HepG2 (cell line): Measurements from ENCODE around the gene FASTKD3. TPM values are rescaled to one million over a fixed set of nuclear protein-coding genes. Genes with fewer than 3 reads are reported as not detected.

Experiments
- ATAC-seq: fragments of 200-7000 bp; cut with Tn5 transposase; 3 replicates; pipeline ENCODE4 v1.9.1; 2020; ENCODE audit warnings: mild to moderate bottlenecking, moderate library complexity
- BruUV-seq: library from RNA; stranded (reverse); fragments of 400-500 nt; replicated peaks from 2 replicates; lab custom pipeline; 2021; lab: Mats Ljungman, UMichigan
- CTCF ChIA-PET: fragments of 300-600 bp; formaldehyde crosslinking; extraction: SDS; loops from one replicate; lab custom pipeline; 2021; ENCODE audit warnings: low total read pairs, inconsistent platforms, low intra/inter-chr PET ratio; lab: Yijun Ruan, JAX
- POLR2A ChIA-PET: fragments of 350-600 bp; sonication (Branson Sonifier 250); formaldehyde crosslinking; loops from one replicate; lab custom pipeline; 2020; ENCODE audit warnings: antibody characterized with exemption, inconsistent platforms; lab: Yijun Ruan, JAX
- DNase-seq: peaks from one replicate; pipeline ENCODE4 v3.0.0-alpha.2; 2015; ENCODE audit warnings: low spot score
- FAIRE-seq: peaks from 3 replicates; lab custom pipeline; 2011; peaks lifted over from hg19 to GRCh38; lab: Jason Lieb, UNC
- H2AFZ ChIP-seq: one replicate; pipeline ENCODE4 v1.6.1; 2011; ENCODE audit warnings: low read length, inconsistent platforms
- H3K27ac ChIP-seq: fragments of 300-600 bp; 3 replicates; pipeline ENCODE4 v1.8.0; 2011; ENCODE audit warnings: mixed run types, mild to moderate bottlenecking, mixed read lengths, low read length, inconsistent platforms; ENCODE audit not compliant: insufficient read depth; ENCODE audit errors: extremely low read length
- H3K27me3 ChIP-seq, 2 experiments: fragments of 200-600 bp in 1 of 2; 2 replicates in 1 of 2; 3 replicates in 1 of 2; pipeline versions ENCODE4 v1.6.0 to v1.8.0; 2011; ENCODE audit warnings: low read length in 2 of 2, mild to moderate bottlenecking in 2 of 2, moderate library complexity in 2 of 2, inconsistent platforms in 1 of 2; ENCODE audit not compliant: insufficient read depth in 2 of 2, control insufficient read depth in 1 of 2
- H3K36me3 ChIP-seq, 2 experiments: fragments of 200-600 bp in 1 of 2; replicated peaks in 1 of 2; 2 replicates in 1 of 2; 3 replicates in 1 of 2; pipeline versions ENCODE4 v1.5.1 to v1.8.0; 2011; ENCODE audit warnings: low read length in 2 of 2, inconsistent platforms in 1 of 2; ENCODE audit not compliant: insufficient read depth in 2 of 2, control insufficient read depth in 1 of 2
- H3K4me1 ChIP-seq: 2 replicates; pipeline ENCODE4 v1.5.1; 2012; ENCODE audit warnings: low read length, inconsistent platforms; ENCODE audit not compliant: insufficient read depth
- H3K4me2 ChIP-seq: 2 replicates; pipeline ENCODE4 v1.6.0; 2011; ENCODE audit warnings: low read depth, low read length, inconsistent platforms
- H3K4me3 ChIP-seq, 3 experiments: fragments of 200-600 bp in 1 of 3; sonication (generic), shearing (Covaris generic) in 1 of 3; replicated peaks in 1 of 3; 2 replicates each; pipeline ENCODE4 v1.5.1; 2011 to 2016; ENCODE audit warnings: low read length in 3 of 3, inconsistent platforms in 2 of 3, low read depth in 2 of 3, mild to moderate bottlenecking in 2 of 3, control low read depth in 1 of 3, mixed read lengths in 1 of 3; ENCODE audit not compliant: insufficient read depth in 1 of 3
- H3K79me2 ChIP-seq: one replicate; pipeline ENCODE4 v1.6.1; 2011; ENCODE audit warnings: low read length, inconsistent platforms; ENCODE audit not compliant: insufficient read depth
- H3K9ac ChIP-seq: 2 replicates; pipeline ENCODE4 v1.6.0; 2011; ENCODE audit warnings: mild to moderate bottlenecking, low read depth, low read length, inconsistent platforms; ENCODE audit not compliant: insufficient read depth
- H3K9me3 ChIP-seq: 2 replicates; pipeline ENCODE4 v1.5.1; 2012; ENCODE audit warnings: mild to moderate bottlenecking, low read length
- H4K20me1 ChIP-seq: 2 replicates; pipeline ENCODE4 v1.6.0; 2011; ENCODE audit warnings: inconsistent platforms, mild to moderate bottlenecking, low read length, moderate library complexity; ENCODE audit not compliant: insufficient read depth
- BRF2 ChIP-seq: sonication (generic); formaldehyde crosslinking; IDR thresholded peaks from 2 replicates; pipeline ENCODE4 v1.8.1; 2022; ENCODE audit warnings: mild to moderate bottlenecking, missing genetic modification reagents
- ONECUT2 ChIP-seq: sonication (generic); formaldehyde crosslinking; IDR thresholded peaks from 2 replicates; pipeline ENCODE4 v1.4.0; 2020; ENCODE audit warnings: missing genetic modification reagents
- STAG1 ChIP-seq: sonication (generic); formaldehyde crosslinking; IDR thresholded peaks from 2 replicates; pipeline ENCODE4 v1.4.0; 2020; ENCODE audit warnings: missing genetic modification reagents
- ZBTB8A ChIP-seq: sonication (generic); formaldehyde crosslinking; IDR thresholded peaks from 2 replicates; pipeline ENCODE4 v1.4.0; 2020; ENCODE audit warnings: mild to moderate bottlenecking, low read depth, missing genetic modification reagents, borderline replicate concordance
- ZMYM4 ChIP-seq: sonication (generic); formaldehyde crosslinking; IDR thresholded peaks from 2 replicates; pipeline ENCODE4 v1.8.1; 2023; ENCODE audit warnings: mild to moderate bottlenecking, missing genetic modification reagents
- ZNF784 ChIP-seq: sonication (generic); formaldehyde crosslinking; IDR thresholded peaks from 2 replicates; pipeline ENCODE4 v1.5.1; 2020; ENCODE audit warnings: missing genetic modification reagents, mild to moderate bottlenecking, borderline replicate concordance
- WGBS: methylation state at CpG from one replicate; pipeline ENCODE4 v1.1.6; 2017; ENCODE audit warnings: low lambda C conversion rate; 5-methylcytosine and 5-hydroxymethylcytosine counted together
- in situ Hi-C: cut with HindIII; loops from 2 replicates; pipeline ENCODE4 v1.10.0; 2017; ENCODE audit warnings: low pct_unique_long_range_greater_than_20kb; ENCODE audit not compliant: extremely low pct_ligation_motif_present
- intact Hi-C: fragments of 100-400 bp; cut with micrococcal nuclease; formaldehyde crosslinking; loops from one replicate; pipeline ENCODE4 v1.10.0; 2022; ENCODE audit not compliant: unreplicated experiment
- polyA plus RNA-seq, 8 experiments: library from polyadenylated mRNA; depleted of rRNA in 3 of 8; stranded (reverse) in 7 of 8; unstranded in 1 of 8; fragments of >200 nt; fragmentation: Illumina TruSeq in 4 of 8; extraction: Trizol in 4 of 8; gene quantifications; 2 replicates each; pipeline versions ENCODE4 v1.2.1 to v1.2.3, GENCODE V29; 2011 to 2016; ENCODE audit warnings: low read depth in 4 of 8, missing spikeins in 1 of 8, mixed read lengths in 1 of 8; ENCODE audit not compliant: insufficient read depth in 1 of 8
- total RNA-seq, 5 experiments: library from RNA; depleted of rRNA; stranded (reverse); fragments of >200 nt; fragmentation: Illumina TruSeq; extraction: Trizol; gene quantifications; 2 replicates each; pipeline ENCODE4 v1.2.3, GENCODE V29; 2016; ENCODE audit warnings: low read depth in 1 of 5
- TF ChIP-seq, protein P1 (sequence below): sonication (generic); formaldehyde crosslinking; IDR thresholded peaks from 2 replicates; pipeline ENCODE4 v1.5.0; 2020; ENCODE audit warnings: missing genetic modification reagents
- TF ChIP-seq, protein P2 (sequence below): sonication (generic); formaldehyde crosslinking; IDR thresholded peaks from 2 replicates; pipeline ENCODE4 v1.5.0; 2020; ENCODE audit warnings: mild to moderate bottlenecking, missing genetic modification reagents, borderline replicate concordance

FASTKD3 gene
- total and polyA plus RNA-seq, 2 of the 13 experiments (the other 11 are each of a cell fraction or from before 2014, with no cell fraction given), result 6.9 to 17.8 TPM

DNA sequence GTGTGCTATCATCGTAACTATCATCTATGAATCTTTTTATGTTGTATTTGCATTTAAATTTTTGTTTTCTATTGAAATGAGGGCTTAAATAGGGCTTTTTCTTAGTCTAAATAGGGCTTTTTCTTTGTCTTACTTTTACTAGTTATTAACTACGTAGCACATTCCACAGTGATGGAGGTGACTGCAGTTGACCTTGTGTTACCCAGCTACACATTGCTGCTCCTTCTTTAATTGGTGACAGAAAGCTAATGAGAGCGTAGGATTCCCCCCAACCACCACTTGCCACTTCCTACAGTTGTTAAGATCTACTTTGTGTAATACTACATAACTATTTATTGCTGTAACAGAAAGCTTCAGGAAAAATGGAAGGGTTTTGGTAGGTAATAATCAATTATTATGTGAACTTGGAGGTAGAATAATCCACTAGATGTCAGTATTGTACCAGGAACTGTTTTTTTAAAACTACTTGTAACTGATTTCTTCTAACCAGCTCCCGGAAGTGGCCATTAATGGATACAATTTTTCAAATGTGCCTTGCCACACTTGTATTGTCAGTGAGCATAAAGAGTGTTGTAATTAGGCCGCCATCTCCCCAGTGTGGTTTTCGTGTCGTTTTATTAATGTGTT lies 18.1 kb upstream of the FASTKD3 start (continued):
- peak; percentile 43 for TF ChIP-seq STAG1 (CRISPR knock-in tag)
- no peak for TF ChIP-seq ZMYM4
- TF ChIP-seq BRF2, result no peak

- H2AFZ ChIP-seq, result no peak overlapping the region
- FAIRE-seq (no peak), ATAC-seq (no peak), DNase-seq (no peak)
- H3K27ac ChIP-seq, result no peak overlapping the region
- 96% methylated on average over 5 of the region's 5 CpGs for WGBS
- no peaks in the 10 kb centered on the region for H3K27me3 ChIP-seq
- peaks cover 24% of the 10 kb centered on the region for H3K79me2 ChIP-seq
- no peaks in the 10 kb centered on the region for H3K9me3 ChIP-seq
- peaks cover 33 to 83% of the 10 kb centered on the region in 2 experiments for H3K36me3 ChIP-seq
- intact Hi-C loops (loop anchor here (5.0 kb wide), 1 partner anchor 1323 kb away; no protein-coding TSS in a partner anchor), in situ Hi-C loops (no loop called here)
- H3K4me3 ChIP-seq, result no peak overlapping the region
- BruUV-seq, result no TSS peak
- ChIA-PET CTCF (no interaction called here), POLR2A (no interaction called here)
- no peak overlapping the region for H3K4me2 ChIP-seq
- H3K9ac ChIP-seq, result no peak overlapping the region
- no peaks in the 10 kb centered on the region for H4K20me1 ChIP-seq
- H3K4me1 ChIP-seq, result peaks cover 15% of the 10 kb centered on the region
- no peak for TF ChIP-seq ONECUT2 (CRISPR knock-in tag)
- no peak for TF ChIP-seq ZNF784 (CRISPR knock-in tag)
- no peak for TF ChIP-seq ZMYM4
- TF ChIP-seq, protein P1, sequence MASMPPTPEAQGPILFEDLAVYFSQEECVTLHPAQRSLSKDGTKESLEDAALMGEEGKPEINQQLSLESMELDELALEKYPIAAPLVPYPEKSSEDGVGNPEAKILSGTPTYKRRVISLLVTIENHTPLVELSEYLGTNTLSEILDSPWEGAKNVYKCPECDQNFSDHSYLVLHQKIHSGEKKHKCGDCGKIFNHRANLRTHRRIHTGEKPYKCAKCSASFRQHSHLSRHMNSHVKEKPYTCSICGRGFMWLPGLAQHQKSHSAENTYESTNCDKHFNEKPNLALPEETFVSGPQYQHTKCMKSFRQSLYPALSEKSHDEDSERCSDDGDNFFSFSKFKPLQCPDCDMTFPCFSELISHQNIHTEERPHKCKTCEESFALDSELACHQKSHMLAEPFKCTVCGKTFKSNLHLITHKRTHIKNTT, result no peak
- TF ChIP-seq, protein P2, sequence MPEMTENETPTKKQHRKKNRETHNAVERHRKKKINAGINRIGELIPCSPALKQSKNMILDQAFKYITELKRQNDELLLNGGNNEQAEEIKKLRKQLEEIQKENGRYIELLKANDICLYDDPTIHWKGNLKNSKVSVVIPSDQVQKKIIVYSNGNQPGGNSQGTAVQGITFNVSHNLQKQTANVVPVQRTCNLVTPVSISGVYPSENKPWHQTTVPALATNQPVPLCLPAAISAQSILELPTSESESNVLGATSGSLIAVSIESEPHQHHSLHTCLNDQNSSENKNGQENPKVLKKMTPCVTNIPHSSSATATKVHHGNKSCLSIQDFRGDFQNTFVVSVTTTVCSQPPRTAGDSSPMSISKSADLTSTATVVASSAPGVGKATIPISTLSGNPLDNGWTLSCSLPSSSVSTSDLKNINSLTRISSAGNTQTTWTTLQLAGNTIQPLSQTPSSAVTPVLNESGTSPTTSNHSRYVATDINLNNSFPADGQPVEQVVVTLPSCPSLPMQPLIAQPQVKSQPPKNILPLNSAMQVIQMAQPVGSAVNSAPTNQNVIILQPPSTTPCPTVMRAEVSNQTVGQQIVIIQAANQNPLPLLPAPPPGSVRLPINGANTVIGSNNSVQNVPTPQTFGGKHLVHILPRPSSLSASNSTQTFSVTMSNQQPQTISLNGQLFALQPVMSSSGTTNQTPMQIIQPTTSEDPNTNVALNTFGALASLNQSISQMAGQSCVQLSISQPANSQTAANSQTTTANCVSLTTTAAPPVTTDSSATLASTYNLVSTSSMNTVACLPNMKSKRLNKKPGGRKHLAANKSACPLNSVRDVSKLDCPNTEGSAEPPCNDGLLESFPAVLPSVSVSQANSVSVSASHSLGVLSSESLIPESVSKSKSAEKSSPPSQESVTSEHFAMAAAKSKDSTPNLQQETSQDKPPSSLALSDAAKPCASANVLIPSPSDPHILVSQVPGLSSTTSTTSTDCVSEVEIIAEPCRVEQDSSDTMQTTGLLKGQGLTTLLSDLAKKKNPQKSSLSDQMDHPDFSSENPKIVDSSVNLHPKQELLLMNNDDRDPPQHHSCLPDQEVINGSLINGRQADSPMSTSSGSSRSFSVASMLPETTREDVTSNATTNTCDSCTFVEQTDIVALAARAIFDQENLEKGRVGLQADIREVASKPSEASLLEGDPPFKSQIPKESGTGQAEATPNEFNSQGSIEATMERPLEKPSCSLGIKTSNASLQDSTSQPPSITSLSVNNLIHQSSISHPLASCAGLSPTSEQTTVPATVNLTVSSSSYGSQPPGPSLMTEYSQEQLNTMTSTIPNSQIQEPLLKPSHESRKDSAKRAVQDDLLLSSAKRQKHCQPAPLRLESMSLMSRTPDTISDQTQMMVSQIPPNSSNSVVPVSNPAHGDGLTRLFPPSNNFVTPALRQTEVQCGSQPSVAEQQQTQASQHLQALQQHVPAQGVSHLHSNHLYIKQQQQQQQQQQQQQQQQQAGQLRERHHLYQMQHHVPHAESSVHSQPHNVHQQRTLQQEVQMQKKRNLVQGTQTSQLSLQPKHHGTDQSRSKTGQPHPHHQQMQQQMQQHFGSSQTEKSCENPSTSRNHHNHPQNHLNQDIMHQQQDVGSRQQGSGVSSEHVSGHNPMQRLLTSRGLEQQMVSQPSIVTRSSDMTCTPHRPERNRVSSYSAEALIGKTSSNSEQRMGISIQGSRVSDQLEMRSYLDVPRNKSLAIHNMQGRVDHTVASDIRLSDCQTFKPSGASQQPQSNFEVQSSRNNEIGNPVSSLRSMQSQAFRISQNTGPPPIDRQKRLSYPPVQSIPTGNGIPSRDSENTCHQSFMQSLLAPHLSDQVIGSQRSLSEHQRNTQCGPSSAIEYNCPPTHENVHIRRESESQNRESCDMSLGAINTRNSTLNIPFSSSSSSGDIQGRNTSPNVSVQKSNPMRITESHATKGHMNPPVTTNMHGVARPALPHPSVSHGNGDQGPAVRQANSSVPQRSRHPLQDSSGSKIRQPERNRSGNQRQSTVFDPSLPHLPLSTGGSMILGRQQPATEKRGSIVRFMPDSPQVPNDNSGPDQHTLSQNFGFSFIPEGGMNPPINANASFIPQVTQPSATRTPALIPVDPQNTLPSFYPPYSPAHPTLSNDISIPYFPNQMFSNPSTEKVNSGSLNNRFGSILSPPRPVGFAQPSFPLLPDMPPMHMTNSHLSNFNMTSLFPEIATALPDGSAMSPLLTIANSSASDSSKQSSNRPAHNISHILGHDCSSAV, result no peak
- TF ChIP-seq ZBTB8A (CRISPR knock-in tag), result no peak
Observed at GRCh38 chr5:7884491-7885267, 15.8 kb upstream of the FASTKD3 start.
